ENCODE data around the gene ZNF507.

DNA sequence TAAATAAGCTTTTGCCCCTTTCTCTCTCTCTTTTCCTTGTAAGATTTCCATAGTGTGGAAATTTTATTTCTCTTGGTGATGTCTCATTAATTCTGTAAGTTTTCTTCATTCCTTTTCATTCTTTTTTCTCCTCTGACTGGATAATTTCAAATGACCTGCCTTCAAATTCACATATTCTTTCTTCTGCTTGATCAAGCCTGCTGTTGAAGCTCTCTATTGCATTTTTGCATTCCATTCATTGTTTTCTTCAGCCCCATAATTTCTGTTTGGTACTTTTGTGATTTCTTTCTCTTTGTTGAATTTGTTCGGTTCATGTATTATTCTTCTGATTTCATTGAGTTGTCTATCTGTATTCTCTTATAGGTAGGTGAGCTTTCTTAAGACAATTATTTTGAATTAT lies 42.2 kb upstream of the ZNF507 start:
- TF ChIP-seq, protein P1, sequence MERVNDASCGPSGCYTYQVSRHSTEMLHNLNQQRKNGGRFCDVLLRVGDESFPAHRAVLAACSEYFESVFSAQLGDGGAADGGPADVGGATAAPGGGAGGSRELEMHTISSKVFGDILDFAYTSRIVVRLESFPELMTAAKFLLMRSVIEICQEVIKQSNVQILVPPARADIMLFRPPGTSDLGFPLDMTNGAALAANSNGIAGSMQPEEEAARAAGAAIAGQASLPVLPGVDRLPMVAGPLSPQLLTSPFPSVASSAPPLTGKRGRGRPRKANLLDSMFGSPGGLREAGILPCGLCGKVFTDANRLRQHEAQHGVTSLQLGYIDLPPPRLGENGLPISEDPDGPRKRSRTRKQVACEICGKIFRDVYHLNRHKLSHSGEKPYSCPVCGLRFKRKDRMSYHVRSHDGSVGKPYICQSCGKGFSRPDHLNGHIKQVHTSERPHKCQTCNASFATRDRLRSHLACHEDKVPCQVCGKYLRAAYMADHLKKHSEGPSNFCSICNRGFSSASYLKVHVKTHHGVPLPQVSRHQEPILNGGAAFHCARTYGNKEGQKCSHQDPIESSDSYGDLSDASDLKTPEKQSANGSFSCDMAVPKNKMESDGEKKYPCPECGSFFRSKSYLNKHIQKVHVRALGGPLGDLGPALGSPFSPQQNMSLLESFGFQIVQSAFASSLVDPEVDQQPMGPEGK (CRISPR knock-in tag; IDR thresholded peaks at IDR 0.05; ENCODE audit: borderline replicate concordance): no peak
- TF ChIP-seq ZNF565 (CRISPR knock-in tag; conservative IDR thresholded peaks at IDR 0.05; ENCODE audit: low read depth) (no peak), SNAI2 (CRISPR knock-in tag; IDR thresholded peaks at IDR 0.05) (no peak), RARB (CRISPR knock-in tag; IDR thresholded peaks at IDR 0.05) (no peak), ZNF8 (CRISPR knock-in tag; IDR thresholded peaks at IDR 0.05) (no peak), ZFP30 (CRISPR knock-in tag; IDR thresholded peaks at IDR 0.05) (peak; percentile 60; the same call in 1 of the 2 replicates), OSR1 (CRISPR knock-in tag; IDR thresholded peaks at IDR 0.05) (no peak), POU6F1 (CRISPR knock-in tag; IDR thresholded peaks at IDR 0.05; ENCODE audit: borderline replicate concordance, low read depth) (no peak), ARNTL (CRISPR knock-in tag; IDR thresholded peaks at IDR 0.05; ENCODE audit: borderline replicate concordance, low read depth) (no peak), ESRRG (CRISPR knock-in tag; IDR thresholded peaks at IDR 0.05) (no peak), ZFP3 (CRISPR knock-in tag; IDR thresholded peaks at IDR 0.05) (no peak), ISL1 (CRISPR knock-in tag; IDR thresholded peaks at IDR 0.05) (no peak), TCF4 (CRISPR knock-in tag; IDR thresholded peaks at IDR 0.05; ENCODE audit: borderline replicate concordance) (no peak)
- TF ChIP-seq, protein P2, sequence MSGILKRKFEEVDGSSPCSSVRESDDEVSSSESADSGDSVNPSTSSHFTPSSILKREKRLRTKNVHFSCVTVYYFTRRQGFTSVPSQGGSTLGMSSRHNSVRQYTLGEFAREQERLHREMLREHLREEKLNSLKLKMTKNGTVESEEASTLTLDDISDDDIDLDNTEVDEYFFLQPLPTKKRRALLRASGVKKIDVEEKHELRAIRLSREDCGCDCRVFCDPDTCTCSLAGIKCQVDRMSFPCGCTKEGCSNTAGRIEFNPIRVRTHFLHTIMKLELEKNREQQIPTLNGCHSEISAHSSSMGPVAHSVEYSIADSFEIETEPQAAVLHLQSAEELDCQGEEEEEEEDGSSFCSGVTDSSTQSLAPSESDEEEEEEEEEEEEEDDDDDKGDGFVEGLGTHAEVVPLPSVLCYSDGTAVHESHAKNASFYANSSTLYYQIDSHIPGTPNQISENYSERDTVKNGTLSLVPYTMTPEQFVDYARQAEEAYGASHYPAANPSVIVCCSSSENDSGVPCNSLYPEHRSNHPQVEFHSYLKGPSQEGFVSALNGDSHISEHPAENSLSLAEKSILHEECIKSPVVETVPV (CRISPR knock-in tag; IDR thresholded peaks at IDR 0.05): no peak

Data from SK-N-SH treated with all-trans-retinoic acid at 6 μM for 48 hours (cell line).